ENCODE measurements around the gene NME5.

The NME5 gene

GRCh38 chr5:138102454-138103318 lies 36.5 kb downstream of the NME5 start:
- no peak for FAIRE-seq
- TF ChIP-seq CTCF (IDR thresholded peaks at IDR 0.05; ENCODE audit: insufficient read depth, missing control alignments), result no peak

GRCh38 chr5:138096997-138097828 lies 42.0 kb downstream of the NME5 start:
- DNase-seq (ENCODE audit: insufficient read length, low spot score) (no peak), FAIRE-seq (no peak)
- TF ChIP-seq CTCF (IDR thresholded peaks at IDR 0.05; ENCODE audit: insufficient read depth, missing control alignments), result no peak

More at GRCh38 chr5:138102454-138103318, 36.5 kb downstream of the NME5 start:
- no peak for DNase-seq (ENCODE audit: insufficient read length, low spot score)

GRCh38 chr5:138096363-138096762 lies 42.9 kb downstream of the NME5 start:
- DNase-seq (ENCODE audit: insufficient read length, low spot score) (no peak), FAIRE-seq (no peak)
- no peak for TF ChIP-seq CTCF (IDR thresholded peaks at IDR 0.05; ENCODE audit: insufficient read depth, missing control alignments)

GRCh38 chr5:138095100-138095907 lies 43.9 kb downstream of the NME5 start:
- FAIRE-seq (no peak), DNase-seq (ENCODE audit: insufficient read length, low spot score) (no peak)
- TF ChIP-seq CTCF (IDR thresholded peaks at IDR 0.05; ENCODE audit: insufficient read depth, missing control alignments), result no peak

- no peak for FAIRE-seq
- TF ChIP-seq CTCF (IDR thresholded peaks at IDR 0.05; ENCODE audit: insufficient read depth, missing control alignments), result no peak
- DNase-seq (ENCODE audit: insufficient read length, low spot score), result no peak
Measured at GRCh38 chr5:138093036-138093435, 46.2 kb downstream of the NME5 start.

GRCh38 chr5:138092301-138092700 lies 46.9 kb downstream of the NME5 start:
- no peak for TF ChIP-seq CTCF (IDR thresholded peaks at IDR 0.05; ENCODE audit: insufficient read depth, missing control alignments)
- no peak for FAIRE-seq
- no peak for DNase-seq (ENCODE audit: insufficient read length, low spot score)
